ENCODE measurements around the gene PLPP3. TPM values are rescaled to one million over a fixed set of nuclear protein-coding genes. Genes with fewer than 3 reads are reported as not detected.

The PLPP3 gene
- total RNA-seq, 2 experiments from 2014 or later: not detected

- Histone ChIP-seq H3K27ac (ENCODE audit: low read depth in 1 of 2, low read length in 2 of 2) (no peak overlapping the region), H3K9me3 (ENCODE audit: control insufficient read depth in 1 of 2, insufficient read depth in 1 of 2, low read length in 2 of 2) (no peaks in the 10 kb centered on the region), H3K27me3 (ENCODE audit: control insufficient read depth in 1 of 2, insufficient read depth in 2 of 2, low read length in 2 of 2) (peaks cover 0 to 3% of the 10 kb centered on the region in 2 experiments), H3K4me1 (ENCODE audit: insufficient read depth, low read length) (no peaks in the 10 kb centered on the region), H3K4me3 (ENCODE audit: low read length) (no peak overlapping the region), H3K36me3 (ENCODE audit: insufficient read depth, low read length) (no peaks in the 10 kb centered on the region)
- POLR2A ChIA-PET: no interaction called here
- H3K27me3 Mint-ChIP-seq: no peaks in the 10 kb centered on the region
- H3K27ac Mint-ChIP-seq: no peak overlapping the region
- H3K4me1 Mint-ChIP-seq (ENCODE audit: low read depth): no peaks in the 10 kb centered on the region
- H3K9me3 Mint-ChIP-seq: no peaks in the 10 kb centered on the region
- ATAC-seq (ENCODE audit: poor library complexity) (no peak), DNase-seq (no peak)
- no peaks in the 10 kb centered on the region for H3K36me3 Mint-ChIP-seq (ENCODE audit: low read depth)
- intact Hi-C loops (cut with DNase I, micrococcal nuclease): no loop called here
- no peak overlapping the region for H3K4me3 Mint-ChIP-seq
- TF ChIP-seq CTCF (IDR thresholded peaks at IDR 0.05): no peak
- CTCF ChIA-PET: no interaction called here
Observed at GRCh38 chr1:56522680-56523079, 56.7 kb downstream of the PLPP3 start.

- DNase-seq (no peak), ATAC-seq (ENCODE audit: poor library complexity) (no peak)
- intact Hi-C loops (cut with DNase I, micrococcal nuclease): no loop called here
- Mint-ChIP-seq H3K4me1 (ENCODE audit: low read depth) (no peaks in the 10 kb centered on the region), H3K27ac (no peak overlapping the region), H3K36me3 (ENCODE audit: low read depth) (no peaks in the 10 kb centered on the region), H3K9me3 (no peaks in the 10 kb centered on the region), H3K27me3 (no peaks in the 10 kb centered on the region), H3K4me3 (no peak overlapping the region)
- CTCF ChIA-PET: no interaction called here
- Histone ChIP-seq H3K9me3 (ENCODE audit: control insufficient read depth in 1 of 2, insufficient read depth in 1 of 2, low read length in 2 of 2) (no peaks in the 10 kb centered on the region), H3K27ac (ENCODE audit: low read depth in 1 of 2, low read length in 2 of 2) (no peak overlapping the region), H3K27me3 (ENCODE audit: control insufficient read depth in 1 of 2, insufficient read depth in 2 of 2, low read length in 2 of 2) (peaks cover 0 to 3% of the 10 kb centered on the region in 2 experiments), H3K4me3 (ENCODE audit: low read length) (no peak overlapping the region), H3K4me1 (ENCODE audit: insufficient read depth, low read length) (no peaks in the 10 kb centered on the region), H3K36me3 (ENCODE audit: insufficient read depth, low read length) (no peaks in the 10 kb centered on the region)
- TF ChIP-seq CTCF (IDR thresholded peaks at IDR 0.05): no peak
- POLR2A ChIA-PET: no interaction called here
Observed at GRCh38 chr1:56520016-56520601, 59.3 kb downstream of the PLPP3 start.

DNA sequence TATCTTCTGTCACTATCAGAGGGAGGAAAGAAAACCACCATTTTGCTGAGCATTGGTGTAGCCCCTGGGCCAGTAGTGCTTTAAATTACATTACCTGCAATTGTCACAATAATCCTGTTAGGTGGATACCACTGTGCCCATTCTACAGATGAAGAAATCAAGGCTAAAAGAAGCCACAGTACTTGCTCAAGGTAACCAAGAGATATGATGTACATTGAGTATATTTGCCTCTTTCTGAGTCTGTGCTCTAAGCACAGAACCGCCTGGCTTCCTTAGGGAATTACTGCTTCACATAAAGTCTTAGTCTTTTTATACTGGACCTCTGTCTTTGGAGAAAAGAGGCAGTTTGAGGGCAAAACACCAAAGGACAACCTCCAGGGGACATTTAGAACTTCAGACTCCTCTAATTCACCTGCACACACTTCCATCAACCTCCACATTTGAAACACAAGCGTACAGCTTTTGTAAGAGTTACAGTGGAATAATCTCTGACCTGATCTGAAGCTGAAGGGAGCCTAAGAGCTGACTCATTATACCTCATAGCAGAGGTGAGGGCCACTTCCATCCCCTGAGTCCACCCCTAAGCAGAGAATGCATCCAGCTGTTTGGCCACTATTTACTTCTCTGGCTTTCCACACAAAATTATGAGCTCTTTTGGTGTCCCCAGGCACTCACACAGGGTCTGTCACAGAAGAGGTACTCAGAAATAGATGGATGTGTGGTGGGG, 61.8 kb downstream of the PLPP3 start:
- H3K27ac Mint-ChIP-seq: no peak overlapping the region
- CTCF ChIA-PET: no interaction called here
- no peaks in the 10 kb centered on the region for H3K4me1 ChIP-seq (ENCODE audit: insufficient read depth, low read length)
- no peak for TF ChIP-seq CTCF (IDR thresholded peaks at IDR 0.05)
- no peak overlapping the region for H3K4me3 Mint-ChIP-seq
- no peaks in the 10 kb centered on the region for H3K36me3 ChIP-seq (ENCODE audit: insufficient read depth, low read length)
- POLR2A ChIA-PET: no interaction called here
- H3K9me3 ChIP-seq (ENCODE audit: control insufficient read depth in 1 of 2, insufficient read depth in 1 of 2, low read length in 2 of 2): no peaks in the 10 kb centered on the region
- no peak for ATAC-seq (ENCODE audit: poor library complexity)
- H3K27ac ChIP-seq (ENCODE audit: low read depth in 1 of 2, low read length in 2 of 2): no peak overlapping the region
- intact Hi-C loops (cut with DNase I, micrococcal nuclease): no loop called here
- no peaks in the 10 kb centered on the region for H3K27me3 Mint-ChIP-seq
- no peak overlapping the region for H3K4me3 ChIP-seq (ENCODE audit: low read length)
- no peaks in the 10 kb centered on the region for H3K4me1 Mint-ChIP-seq (ENCODE audit: low read depth)
- peaks cover 0 to 3% of the 10 kb centered on the region in 2 experiments for H3K27me3 ChIP-seq (ENCODE audit: control insufficient read depth in 1 of 2, insufficient read depth in 2 of 2, low read length in 2 of 2)
- H3K9me3 Mint-ChIP-seq: no peaks in the 10 kb centered on the region
- DNase-seq: no peak
- H3K36me3 Mint-ChIP-seq (ENCODE audit: low read depth): no peaks in the 10 kb centered on the region
